SU-DHL-6 (cell line): Measurements from ENCODE around the gene UBAC2.

ENCODE experiments used
- EZH2phosphoT487 ChIP-seq: fragments of 200-600 bp; sonication (generic), shearing (Covaris generic); conservative IDR thresholded peaks from 2 replicates; pipeline ENCODE4 v1.6.1; 2018; ENCODE audit warnings: mild to moderate bottlenecking, antibody characterized with exemption, low read length, moderate library complexity, mixed read lengths
- TF ChIP-seq, protein P1 (sequence below): fragments of 200-600 bp; sonication (generic); IDR thresholded peaks from one replicate; pipeline ENCODE4 v1.5.1; 2017; ENCODE audit warnings: antibody characterized with exemption, mild to moderate bottlenecking, low read length, moderate library complexity; ENCODE audit not compliant: insufficient read depth, poor library complexity, severe bottlenecking

DNA sequence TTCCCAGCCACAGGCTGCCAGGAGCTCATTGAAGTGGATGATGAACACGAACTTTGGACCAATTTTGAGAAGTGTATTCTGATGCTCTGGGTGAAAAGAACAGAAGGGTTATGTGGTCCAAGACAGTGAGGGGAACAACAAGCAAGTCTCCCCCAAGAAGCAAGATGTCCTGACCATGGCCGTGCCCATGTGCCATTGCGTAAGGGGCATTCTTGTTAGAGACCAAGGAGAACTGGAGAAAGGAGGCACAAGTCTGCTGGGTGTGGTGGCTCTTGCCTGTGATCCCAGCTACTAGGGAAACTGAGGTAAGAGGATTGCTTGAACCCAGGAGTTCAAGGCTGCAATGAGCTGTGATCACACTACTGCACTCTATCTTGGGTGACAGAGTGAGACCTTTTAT is 27.0 kb upstream of the UBAC2 start:
- TF ChIP-seq, protein P1, sequence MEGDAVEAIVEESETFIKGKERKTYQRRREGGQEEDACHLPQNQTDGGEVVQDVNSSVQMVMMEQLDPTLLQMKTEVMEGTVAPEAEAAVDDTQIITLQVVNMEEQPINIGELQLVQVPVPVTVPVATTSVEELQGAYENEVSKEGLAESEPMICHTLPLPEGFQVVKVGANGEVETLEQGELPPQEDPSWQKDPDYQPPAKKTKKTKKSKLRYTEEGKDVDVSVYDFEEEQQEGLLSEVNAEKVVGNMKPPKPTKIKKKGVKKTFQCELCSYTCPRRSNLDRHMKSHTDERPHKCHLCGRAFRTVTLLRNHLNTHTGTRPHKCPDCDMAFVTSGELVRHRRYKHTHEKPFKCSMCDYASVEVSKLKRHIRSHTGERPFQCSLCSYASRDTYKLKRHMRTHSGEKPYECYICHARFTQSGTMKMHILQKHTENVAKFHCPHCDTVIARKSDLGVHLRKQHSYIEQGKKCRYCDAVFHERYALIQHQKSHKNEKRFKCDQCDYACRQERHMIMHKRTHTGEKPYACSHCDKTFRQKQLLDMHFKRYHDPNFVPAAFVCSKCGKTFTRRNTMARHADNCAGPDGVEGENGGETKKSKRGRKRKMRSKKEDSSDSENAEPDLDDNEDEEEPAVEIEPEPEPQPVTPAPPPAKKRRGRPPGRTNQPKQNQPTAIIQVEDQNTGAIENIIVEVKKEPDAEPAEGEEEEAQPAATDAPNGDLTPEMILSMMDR: no peak
- no peak for TF ChIP-seq EZH2phosphoT487
